ENCODE results near the gene KRCC1.
A peak's percentile ranks its signal among the peaks of the same experiment; 100 is the strongest.
"Not testable (repeated sequence)": the region's sequence is repeated elsewhere in the genome, so short reads cannot be mapped to it uniquely, and the experiment has no call there.

KRCC1 gene

DNA sequence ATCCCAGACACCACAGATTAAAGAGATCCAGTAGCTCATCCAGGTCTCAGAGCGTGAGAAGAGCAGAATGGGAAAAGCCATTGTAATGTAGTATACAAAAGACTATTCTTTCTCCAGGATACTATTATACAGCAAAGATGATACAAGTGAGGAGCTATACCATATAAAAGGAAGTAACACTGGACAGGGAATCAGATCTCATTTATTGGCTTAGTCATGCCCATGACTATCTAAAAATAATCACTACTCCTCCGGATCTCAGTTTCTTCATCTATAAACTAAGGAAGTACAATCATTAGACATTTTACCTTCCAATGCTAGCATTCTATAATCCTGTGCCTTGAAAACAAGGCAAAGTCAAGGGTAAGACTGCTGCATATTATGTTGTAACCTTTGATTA, 19.4 kb downstream of the KRCC1 start:
- no peak for DNase-seq

GRCh38 chr2:88032070-88032702, 23.4 kb downstream of the KRCC1 start:
- DNase-seq, result no peak

DNA sequence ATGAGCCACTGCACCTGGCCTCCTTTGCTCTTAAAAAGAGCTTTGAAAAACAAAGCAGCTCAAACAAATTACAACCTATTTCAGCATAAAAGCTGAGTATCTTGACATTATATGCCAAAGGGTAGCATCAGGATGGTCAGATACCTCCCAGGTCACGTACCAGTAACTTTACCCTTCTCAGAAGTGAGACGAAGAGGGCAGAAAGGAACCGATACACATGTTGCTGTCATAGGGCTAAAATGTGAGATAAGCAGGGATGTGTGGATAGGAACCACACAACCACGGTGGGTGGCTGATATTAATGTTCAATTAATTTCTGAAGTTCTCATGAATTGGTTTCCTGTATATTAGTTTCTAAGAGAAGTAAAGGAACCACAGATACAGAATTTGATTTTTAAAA, 26.7 kb downstream of the KRCC1 start:
- no peak for DNase-seq

GRCh38 chr2:88027697-88028389, 27.7 kb downstream of the KRCC1 start:
- DNase-seq, result no peak

DNA sequence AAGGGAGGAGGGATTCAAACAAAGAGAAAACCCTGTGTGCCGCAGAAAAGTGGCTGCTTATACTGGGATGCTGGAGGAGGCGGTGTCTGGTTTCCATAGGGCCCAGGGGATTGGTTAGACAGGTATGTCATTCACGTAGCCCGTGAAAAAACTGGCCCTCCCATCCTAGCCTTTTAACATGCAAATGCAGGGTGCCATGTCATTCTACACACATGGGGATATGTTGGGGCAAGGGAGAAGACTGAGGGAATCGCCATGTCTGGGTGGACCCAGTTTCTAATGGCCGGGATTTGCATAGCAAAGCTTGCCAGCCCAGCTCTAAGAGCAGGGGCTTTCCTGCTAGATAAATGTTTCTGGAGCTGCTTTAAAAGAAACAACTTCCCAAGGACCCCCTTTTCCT, 31.1 kb downstream of the KRCC1 start:
- DNase-seq, result no peak

GRCh38 chr2:88022669-88022921, 33.0 kb downstream of the KRCC1 start:
- no peak for DNase-seq

DNA sequence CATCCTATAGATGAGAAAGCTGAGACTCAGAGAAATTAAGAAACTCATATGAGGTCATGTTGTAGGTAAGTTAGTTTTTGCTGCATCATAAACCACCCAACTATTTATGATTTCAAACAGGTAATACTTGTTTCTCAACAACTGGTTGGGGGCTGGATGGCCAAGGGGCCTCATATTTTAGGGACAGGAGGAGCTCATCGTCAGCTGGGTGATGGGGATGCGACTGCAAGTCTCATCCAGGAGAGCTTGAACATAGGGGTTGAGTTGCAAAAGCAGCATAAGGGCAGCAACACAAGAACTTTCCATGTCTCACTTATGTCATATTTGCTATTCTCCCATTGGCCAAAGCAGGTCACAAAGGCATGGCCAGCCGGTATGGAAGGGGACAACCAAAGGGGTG, 35.6 kb downstream of the KRCC1 start:
- no peak for DNase-seq

GRCh38 chr2:88018909-88019308, 36.7 kb downstream of the KRCC1 start:
- DNase-seq, result no peak

DNA sequence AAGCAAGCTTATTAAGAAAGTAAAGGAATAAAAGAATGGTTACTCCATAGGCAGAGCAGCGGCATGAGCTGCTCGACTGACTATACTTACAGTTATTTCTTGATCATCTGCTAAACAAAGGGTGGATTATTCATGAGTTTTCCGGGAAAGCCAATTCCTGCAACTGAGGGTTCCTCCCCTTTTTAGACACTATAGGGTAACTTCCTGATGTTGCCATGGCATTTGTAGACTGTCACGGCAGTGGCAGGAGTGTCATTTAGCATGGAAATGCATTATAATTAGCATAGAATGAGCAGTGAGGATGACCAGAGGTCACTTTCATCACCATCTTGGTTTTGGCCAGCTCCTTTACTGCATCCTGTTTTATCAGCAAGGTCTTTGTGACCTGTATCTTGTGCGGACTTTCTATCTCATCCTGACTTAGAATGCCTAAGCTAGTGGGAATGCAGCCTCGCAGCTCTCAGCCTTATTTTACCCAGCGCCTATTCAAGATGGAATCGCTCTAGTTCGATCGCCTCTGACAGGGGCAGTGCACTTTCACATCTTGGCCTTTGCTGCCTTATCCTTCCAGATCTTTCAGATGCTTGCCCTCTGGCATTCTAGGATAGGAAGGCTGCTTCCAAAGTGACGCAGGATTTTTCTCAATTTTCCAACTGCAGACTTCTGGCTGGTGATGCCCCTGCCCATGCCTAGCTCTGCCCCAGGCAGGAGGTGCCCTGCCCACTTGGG, 37.3 kb downstream of the KRCC1 start:
- not testable (repeated sequence) for DNase-seq

GRCh38 chr2:88017780-88018038, 37.9 kb downstream of the KRCC1 start:
- not testable (repeated sequence) for DNase-seq

DNA sequence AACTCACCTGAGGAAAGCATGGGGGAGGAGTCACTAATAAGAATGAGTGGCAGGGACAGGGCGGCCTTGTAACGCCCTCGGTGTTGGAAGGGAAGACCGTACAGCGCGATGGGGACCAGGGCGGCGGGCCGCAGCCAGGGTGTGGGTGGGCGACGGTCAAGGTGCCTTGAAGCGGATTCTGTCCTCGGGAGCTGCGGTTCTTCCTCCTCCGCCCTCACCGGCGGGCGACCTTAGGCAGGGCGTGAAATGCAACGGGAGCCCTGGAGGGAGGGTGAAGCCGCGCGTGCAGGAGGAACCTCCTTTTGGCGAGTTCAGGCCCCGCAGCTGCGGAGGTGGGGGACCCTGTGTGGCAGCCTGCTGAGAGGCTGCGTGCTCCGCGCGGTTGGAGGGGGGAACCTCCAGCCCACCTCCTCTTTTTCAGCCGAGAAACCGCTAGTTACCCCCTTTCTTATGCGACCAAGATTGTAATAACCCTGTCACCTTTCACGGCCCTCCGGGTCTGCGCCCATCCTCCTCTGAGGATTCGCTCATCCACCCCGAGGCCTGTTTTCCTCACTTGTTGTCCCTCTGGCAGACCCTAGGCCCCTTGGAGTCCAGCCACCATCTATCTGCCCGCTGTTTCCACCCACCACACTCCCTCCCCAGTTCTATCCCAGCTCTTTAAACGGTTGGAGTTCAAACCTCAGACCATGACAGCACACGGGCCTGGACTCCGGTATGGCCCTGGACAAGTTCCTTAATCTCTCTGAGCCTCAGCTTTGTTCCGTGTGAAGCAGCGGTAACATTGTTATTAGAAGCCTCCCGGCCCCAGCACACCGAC, 38.4 kb downstream of the KRCC1 start:
- DNase-seq, result no peak

- DNase-seq, result peak; percentile 79
Measured at GRCh38 chr2:88016086-88016959, 39.3 kb downstream of the KRCC1 start, which contains the start of gene RNU2-63P. Gene RNU2-63P (minus strand): TSS chr2:88016547.

- DNase-seq, result no peak
Measured at GRCh38 chr2:88011011-88011410, 44.6 kb downstream of the KRCC1 start.

DNA sequence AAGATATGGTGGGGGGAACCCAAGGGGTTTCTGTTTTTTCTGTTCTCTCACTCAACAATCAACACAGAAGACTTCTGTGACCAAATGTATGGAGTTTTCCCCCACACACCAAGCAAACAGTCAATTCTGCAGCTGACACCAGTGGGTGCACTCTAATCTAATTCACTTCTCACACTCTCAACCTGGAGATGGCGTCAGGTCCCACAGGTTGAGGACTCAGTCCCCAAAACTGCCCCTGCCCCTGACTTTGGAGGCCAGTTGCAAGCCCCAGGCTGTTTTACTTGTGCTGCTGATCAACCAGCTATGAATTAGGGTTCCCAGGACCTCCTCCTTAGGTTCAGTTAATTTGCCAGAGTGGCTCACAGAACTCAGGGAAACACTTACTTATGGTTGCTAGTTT, 45.4 kb downstream of the KRCC1 start:
- DNase-seq, result no peak

GRCh38 chr2:88006912-88007439, 48.6 kb downstream of the KRCC1 start:
- no peak for DNase-seq

- no peak for DNase-seq
Measured at GRCh38 chr2:88005776-88006175, 49.8 kb downstream of the KRCC1 start.

DNA sequence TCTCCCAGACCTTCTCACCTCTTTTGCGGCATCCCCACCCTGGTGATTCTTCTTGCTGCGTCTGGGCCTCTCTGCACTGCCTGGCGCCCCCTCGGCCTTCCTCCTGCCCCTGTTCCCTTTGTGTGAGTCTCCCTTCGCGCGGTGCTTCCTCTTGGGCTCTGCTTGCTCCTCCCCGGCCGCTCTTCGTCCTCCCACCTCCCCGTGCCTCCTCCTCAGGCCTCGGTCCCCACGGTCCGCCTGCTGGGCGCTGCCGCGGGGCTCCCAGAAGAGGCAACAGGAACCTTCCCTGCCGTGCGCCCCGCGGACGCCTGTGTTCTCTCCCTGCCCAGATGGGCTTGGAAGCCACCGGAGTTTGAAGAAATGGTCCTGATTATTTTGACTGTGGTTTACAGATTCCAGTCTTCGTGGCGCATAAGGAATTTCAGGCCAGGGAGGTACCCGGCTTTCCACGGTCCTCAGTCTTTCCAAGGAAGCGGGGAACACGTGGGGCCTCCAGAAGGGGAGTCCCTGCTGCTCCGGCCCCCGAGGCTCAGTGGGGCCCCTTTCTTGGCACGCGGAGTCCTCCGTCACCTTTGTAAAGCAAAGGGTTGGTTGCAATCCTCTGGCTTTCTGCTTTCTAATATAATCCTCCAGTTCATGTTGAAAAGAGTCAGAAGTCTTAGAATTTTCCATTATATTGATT, 52.4 kb downstream of the KRCC1 start:
- DNase-seq, result no peak

DNA sequence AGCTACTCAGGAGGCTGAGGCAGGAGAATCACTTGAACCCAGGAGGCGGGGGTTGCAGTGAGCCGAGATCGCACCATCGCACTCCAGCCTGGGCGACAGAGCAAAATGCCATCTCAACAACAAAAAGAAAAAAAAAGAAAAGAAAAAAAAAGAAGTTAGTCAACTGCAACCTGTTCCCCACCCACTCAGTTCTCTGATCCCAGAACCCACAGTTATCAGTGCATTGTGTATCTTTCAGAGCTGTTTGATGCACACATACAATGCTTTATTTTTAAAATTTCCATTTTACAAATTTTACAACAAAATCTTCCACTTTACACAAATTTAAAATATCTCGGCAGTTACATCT, 53.2 kb downstream of the KRCC1 start:
- DNase-seq, result no peak

DNA sequence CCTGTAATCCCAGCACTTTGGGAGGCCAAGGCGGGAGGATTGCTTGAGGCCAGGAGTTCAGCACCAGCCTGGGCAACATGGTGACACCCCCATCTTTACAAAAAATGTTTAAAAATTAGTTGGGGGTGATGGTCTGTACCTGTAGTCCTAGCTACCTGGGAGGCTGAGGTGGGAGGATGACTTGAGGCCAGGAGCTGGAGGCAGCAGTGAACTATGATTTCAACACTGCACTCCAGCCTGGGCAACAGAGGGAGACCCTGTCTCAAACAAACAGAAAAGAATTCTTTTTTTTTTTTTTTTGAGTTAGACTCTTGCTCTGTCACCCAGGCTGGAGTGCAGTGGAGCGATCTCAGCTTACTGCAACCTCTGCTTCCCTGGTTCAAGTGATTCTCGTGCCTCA, 55.1 kb downstream of the KRCC1 start:
- not testable (repeated sequence) for DNase-seq

- no peak for DNase-seq
Measured at GRCh38 chr2:87996570-87996969, 59.0 kb downstream of the KRCC1 start.

- DNase-seq, result no peak
Measured at GRCh38 chr2:87995756-87996155, 59.8 kb downstream of the KRCC1 start.

DNA sequence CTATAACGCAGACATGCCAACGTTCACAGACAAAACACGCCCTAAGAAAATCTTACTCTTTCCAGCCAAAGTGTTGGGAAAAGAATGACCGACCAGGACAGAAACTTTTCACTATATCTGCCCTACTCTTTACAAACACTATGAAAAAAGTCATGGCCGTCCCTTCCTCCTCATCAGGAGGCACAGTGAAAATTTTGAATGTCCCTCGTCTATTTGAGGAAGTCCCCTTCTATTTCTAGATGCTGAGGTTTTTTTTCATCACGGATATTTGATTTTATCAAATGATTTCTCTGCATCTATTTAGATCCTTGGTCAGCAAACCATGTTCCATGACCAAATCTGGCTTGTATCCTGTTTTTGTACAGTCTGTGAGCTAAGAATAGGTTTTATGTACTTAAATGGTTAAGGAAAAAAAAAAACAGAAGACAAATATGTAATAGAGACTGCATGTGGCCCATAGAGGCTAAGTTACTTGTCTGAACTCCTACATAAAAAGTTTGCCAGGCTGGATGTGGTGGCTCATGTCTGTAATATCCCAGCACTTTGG, 61.2 kb downstream of the KRCC1 start:
- not testable (repeated sequence) for DNase-seq

Data from CD4-positive, alpha-beta T cell treated with Interleukin-21 for 1 hour (primary cell).